HG03457 (cell line): Measurements from ENCODE around the gene DIP2B.
"Not testable (repeated sequence)": the region's sequence is repeated elsewhere in the genome, so short reads cannot be mapped to it uniquely, and the experiment has no call there.

ENCODE experiments used
- ATAC-seq: cut with Tn5 transposase; IDR thresholded peaks from one replicate; pipeline ENCODE4 v1.9.1; 2021; ENCODE audit warnings: moderate number of reproducible peaks; ENCODE audit not compliant: unreplicated experiment

DIP2B gene

GRCh38 chr12:50520416-50521207 is 15.8 kb downstream of the DIP2B start:
- ATAC-seq = no peak

GRCh38 chr12:50521781-50522180 is 17.0 kb downstream of the DIP2B start:
- not testable (repeated sequence) for ATAC-seq

- ATAC-seq = no peak
These were observed 19.0 kb downstream of the DIP2B start for GRCh38 chr12:50523772-50524171.

GRCh38 chr12:50524621-50525020 is 19.8 kb downstream of the DIP2B start:
- ATAC-seq = no peak

- no peak for ATAC-seq
These were observed 20.6 kb downstream of the DIP2B start for GRCh38 chr12:50525422-50525821.

GRCh38 chr12:50527359-50527726 is 22.6 kb downstream of the DIP2B start:
- no peak for ATAC-seq

GRCh38 chr12:50528800-50529199 is 24.0 kb downstream of the DIP2B start:
- no peak for ATAC-seq

GRCh38 chr12:50529345-50529744 is 24.6 kb downstream of the DIP2B start:
- ATAC-seq = no peak

- no peak for ATAC-seq
These were observed 25.7 kb downstream of the DIP2B start for GRCh38 chr12:50530532-50530931.

- ATAC-seq = no peak
These were observed 28.4 kb downstream of the DIP2B start for GRCh38 chr12:50533203-50533584.

GRCh38 chr12:50533971-50534370 is 29.2 kb downstream of the DIP2B start:
- ATAC-seq = no peak

- no peak for ATAC-seq
These were observed 32.2 kb downstream of the DIP2B start for GRCh38 chr12:50536831-50537537.

GRCh38 chr12:50537538-50537919 is 32.7 kb downstream of the DIP2B start:
- ATAC-seq = no peak

GRCh38 chr12:50538182-50538581 is 33.4 kb downstream of the DIP2B start:
- ATAC-seq = no peak

- no peak for ATAC-seq
These were observed 36.4 kb downstream of the DIP2B start for GRCh38 chr12:50541139-50541538.

- ATAC-seq = no peak
These were observed 37.7 kb downstream of the DIP2B start for GRCh38 chr12:50542448-50542847.

- not testable (repeated sequence) for ATAC-seq
These were observed 38.4 kb downstream of the DIP2B start for GRCh38 chr12:50543188-50543587.

- no peak for ATAC-seq
These were observed 40.4 kb downstream of the DIP2B start for GRCh38 chr12:50545213-50545612.

- no peak for ATAC-seq
These were observed 41.0 kb downstream of the DIP2B start for GRCh38 chr12:50545786-50546185.

GRCh38 chr12:50546441-50547318 is 41.9 kb downstream of the DIP2B start:
- ATAC-seq = no peak

- ATAC-seq = no peak
These were observed 43.0 kb downstream of the DIP2B start for GRCh38 chr12:50547742-50548141.

GRCh38 chr12:50549885-50550284 is 45.1 kb downstream of the DIP2B start:
- no peak for ATAC-seq
